ENCODE results near the gene SUMF2. TPM values are rescaled to one million over a fixed set of nuclear protein-coding genes. Genes with fewer than 3 reads are reported as not detected.
"Not testable (repeated sequence)": the region's sequence is repeated elsewhere in the genome, so short reads cannot be mapped to it uniquely, and the experiment has no call there.

Gene SUMF2
- total RNA-seq, 1 experiment from 2014 or later = 89.2 TPM

DNA sequence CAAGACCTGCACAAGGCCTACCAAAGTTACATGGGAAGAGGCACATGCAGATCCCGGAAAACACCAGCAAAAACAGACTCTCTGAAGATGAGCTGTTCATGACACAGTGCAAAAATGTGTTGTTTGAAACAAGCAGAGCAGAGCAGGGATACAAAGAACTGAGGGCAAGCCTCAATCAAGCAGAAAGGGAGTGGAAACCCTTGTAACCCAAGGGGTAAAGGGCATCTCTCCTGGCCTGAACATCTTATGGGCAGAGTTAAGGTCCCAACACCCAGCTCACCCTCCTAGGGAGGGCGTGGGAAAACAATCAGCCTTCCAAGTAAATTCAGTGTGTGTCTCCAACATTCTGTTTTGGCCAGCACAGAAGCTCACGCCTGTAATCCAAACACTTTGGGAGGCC, 23.4 kb upstream of the SUMF2 start:
- H3K14ac ChIP-seq (ENCODE audit: insufficient read depth, low read length) = no peak overlapping the region
- no CpG with 5 or more reads among the region's 3 CpGs for WGBS (ENCODE audit: extremely low coverage, insufficient read length, low lambda C conversion rate)
- no peak overlapping the region for H4K8ac ChIP-seq (replicated peaks; ENCODE audit: insufficient read length, low read depth, low read length)
- H3K9ac ChIP-seq (ENCODE audit: extremely low read depth, insufficient read length, low read length) = no peak overlapping the region
- H3K9me3 ChIP-seq (ENCODE audit: control insufficient read depth, low read depth, low read length) = no peaks in the 10 kb centered on the region
- H3T11ph ChIP-seq (ENCODE audit: low read length) = no peak overlapping the region
- H3K36me3 Mint-ChIP-seq (ENCODE audit: insufficient read depth in 1 of 3, low read depth in 3 of 3) = peaks cover 21 to 28% (median 23%) of the 10 kb centered on the region in 3 experiments
- H3K27ac Mint-ChIP-seq = no peak overlapping the region
- H3K23me2 ChIP-seq (ENCODE audit: insufficient read length, low read depth, low read length, poor library complexity, severe bottlenecking) = no peaks in the 10 kb centered on the region
- no peak overlapping the region for H2BK20ac ChIP-seq (ENCODE audit: low read depth, low read length, poor library complexity, severe bottlenecking)
- no peaks in the 10 kb centered on the region for H3K27me3 Mint-ChIP-seq (ENCODE audit: low read depth)
- no peaks in the 10 kb centered on the region for H3K27me3 ChIP-seq (ENCODE audit: insufficient read depth, low read length)
- no peaks in the 10 kb centered on the region for H3K4me1 Mint-ChIP-seq
- no peak overlapping the region for H3K18ac ChIP-seq (ENCODE audit: insufficient read length, low read depth, low read length)
- H4K20me1 ChIP-seq (ENCODE audit: control insufficient read depth, insufficient read depth, insufficient read length) = no peaks in the 10 kb centered on the region
- H2BK12ac ChIP-seq (ENCODE audit: insufficient read length, low read depth, low read length) = no peak overlapping the region
- H3K4me3 Mint-ChIP-seq = no peak overlapping the region
- H3K79me2 ChIP-seq (ENCODE audit: insufficient read depth, low read length) = no peaks in the 10 kb centered on the region
- H2AK5ac ChIP-seq (ENCODE audit: insufficient read length, low read length) = no peak overlapping the region
- no peak for DNase-seq
- H3K23ac ChIP-seq (ENCODE audit: insufficient read length, low read depth, low read length) = no peak overlapping the region
- TF ChIP-seq, protein P1, sequence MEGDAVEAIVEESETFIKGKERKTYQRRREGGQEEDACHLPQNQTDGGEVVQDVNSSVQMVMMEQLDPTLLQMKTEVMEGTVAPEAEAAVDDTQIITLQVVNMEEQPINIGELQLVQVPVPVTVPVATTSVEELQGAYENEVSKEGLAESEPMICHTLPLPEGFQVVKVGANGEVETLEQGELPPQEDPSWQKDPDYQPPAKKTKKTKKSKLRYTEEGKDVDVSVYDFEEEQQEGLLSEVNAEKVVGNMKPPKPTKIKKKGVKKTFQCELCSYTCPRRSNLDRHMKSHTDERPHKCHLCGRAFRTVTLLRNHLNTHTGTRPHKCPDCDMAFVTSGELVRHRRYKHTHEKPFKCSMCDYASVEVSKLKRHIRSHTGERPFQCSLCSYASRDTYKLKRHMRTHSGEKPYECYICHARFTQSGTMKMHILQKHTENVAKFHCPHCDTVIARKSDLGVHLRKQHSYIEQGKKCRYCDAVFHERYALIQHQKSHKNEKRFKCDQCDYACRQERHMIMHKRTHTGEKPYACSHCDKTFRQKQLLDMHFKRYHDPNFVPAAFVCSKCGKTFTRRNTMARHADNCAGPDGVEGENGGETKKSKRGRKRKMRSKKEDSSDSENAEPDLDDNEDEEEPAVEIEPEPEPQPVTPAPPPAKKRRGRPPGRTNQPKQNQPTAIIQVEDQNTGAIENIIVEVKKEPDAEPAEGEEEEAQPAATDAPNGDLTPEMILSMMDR (conservative IDR thresholded peaks at IDR 0.05) = no peak
- H3K79me1 ChIP-seq (ENCODE audit: insufficient read depth, low read depth, low read length, poor library complexity, severe bottlenecking) = no peaks in the 10 kb centered on the region
- H4K5ac ChIP-seq (ENCODE audit: insufficient read length, low read depth, low read length) = no peak overlapping the region
- H4K91ac ChIP-seq (ENCODE audit: insufficient read length, low read depth, low read length) = no peak overlapping the region
- no peak overlapping the region for H3K56ac ChIP-seq (ENCODE audit: insufficient read length, low read depth, low read length)
- H3K4ac ChIP-seq (ENCODE audit: low read depth, low read length) = no peak overlapping the region
- no peaks in the 10 kb centered on the region for H3K4me1 ChIP-seq (ENCODE audit: insufficient read depth, low read length)
- no peak overlapping the region for H3K27ac ChIP-seq (ENCODE audit: insufficient read length, low read depth, low read length)
- H3K9me3 Mint-ChIP-seq = no peaks in the 10 kb centered on the region
- no peak overlapping the region for H2AFZ ChIP-seq (ENCODE audit: low read length)
- H2BK15ac ChIP-seq (ENCODE audit: low read depth, low read length) = no peak overlapping the region
- H2BK120ac ChIP-seq (ENCODE audit: low read depth, low read length, poor library complexity, severe bottlenecking) = no peak overlapping the region
- no peak overlapping the region for H2BK5ac ChIP-seq (ENCODE audit: insufficient read length, low read length)
- no peak overlapping the region for H3K4me2 ChIP-seq (ENCODE audit: insufficient read depth, insufficient read length, low read length)

- H3K9me3 ChIP-seq (ENCODE audit: control insufficient read depth, low read depth, low read length); H3K79me1 ChIP-seq (ENCODE audit: insufficient read depth, low read depth, low read length, poor library complexity, severe bottlenecking); H3K4me3 Mint-ChIP-seq; H3K56ac ChIP-seq (ENCODE audit: insufficient read length, low read depth, low read length); H3K23me2 ChIP-seq (ENCODE audit: insufficient read length, low read depth, low read length, poor library complexity, severe bottlenecking); H4K5ac ChIP-seq (ENCODE audit: insufficient read length, low read depth, low read length); DNase-seq; H4K91ac ChIP-seq (ENCODE audit: insufficient read length, low read depth, low read length); H3K14ac ChIP-seq (ENCODE audit: insufficient read depth, low read length); H3K27ac Mint-ChIP-seq; H3K9me3 Mint-ChIP-seq; H4K20me1 ChIP-seq (ENCODE audit: control insufficient read depth, insufficient read depth, insufficient read length); H2BK15ac ChIP-seq (ENCODE audit: low read depth, low read length); H2BK12ac ChIP-seq (ENCODE audit: insufficient read length, low read depth, low read length); H2AK5ac ChIP-seq (ENCODE audit: insufficient read length, low read length); H3K23ac ChIP-seq (ENCODE audit: insufficient read length, low read depth, low read length); H4K8ac ChIP-seq (replicated peaks; ENCODE audit: insufficient read length, low read depth, low read length); H3K18ac ChIP-seq (ENCODE audit: insufficient read length, low read depth, low read length); H3K9ac ChIP-seq (ENCODE audit: extremely low read depth, insufficient read length, low read length); H3K4ac ChIP-seq (ENCODE audit: low read depth, low read length); H2BK120ac ChIP-seq (ENCODE audit: low read depth, low read length, poor library complexity, severe bottlenecking); H3K79me2 ChIP-seq (ENCODE audit: insufficient read depth, low read length); H3T11ph ChIP-seq (ENCODE audit: low read length); H3K27me3 ChIP-seq (ENCODE audit: insufficient read depth, low read length); H3K27me3 Mint-ChIP-seq (ENCODE audit: low read depth); H3K27ac ChIP-seq (ENCODE audit: insufficient read length, low read depth, low read length); H2AFZ ChIP-seq (ENCODE audit: low read length); H2BK20ac ChIP-seq (ENCODE audit: low read depth, low read length, poor library complexity, severe bottlenecking); H3K4me2 ChIP-seq (ENCODE audit: insufficient read depth, insufficient read length, low read length); H3K4me1 ChIP-seq (ENCODE audit: insufficient read depth, low read length); H2BK5ac ChIP-seq (ENCODE audit: insufficient read length, low read length): not testable (repeated sequence)
- peaks cover 0 to 13% of the 10 kb centered on the region in 2 experiments; a peak in 3 of 4 replicates for H3K4me1 Mint-ChIP-seq
- no CpG with 5 or more reads among the region's 2 CpGs for WGBS (ENCODE audit: extremely low coverage, insufficient read length, low lambda C conversion rate)
- peaks cover 19 to 24% (median 21%) of the 10 kb centered on the region in 3 experiments; a peak in 6 of 7 replicates for H3K36me3 Mint-ChIP-seq (ENCODE audit: insufficient read depth in 1 of 3, low read depth in 3 of 3)
Observed at GRCh38 chr7:56045758-56046157, 18.3 kb upstream of the SUMF2 start.

Measured in H9 (cell line).